Fibroblast of lung (primary cell): Measurements from ENCODE around the gene SLFN14. TPM values are rescaled to one million over a fixed set of nuclear protein-coding genes. Genes with fewer than 3 reads are reported as not detected.

Experiments used
- DNase-seq, 2 donors: peaks; one replicate each; pipeline versions ENCODE4 v3.0.0 to v3.0.0-alpha.2; 2010; ENCODE audit warnings: low read depth in 2 of 2
- H2AFZ ChIP-seq: 2 replicates; pipeline ENCODE4 v1.5.1; 2012; ENCODE audit warnings: low read length, control low read depth, inconsistent platforms
- H3K27ac ChIP-seq: 2 replicates; pipeline ENCODE4 v1.5.1; 2011; ENCODE audit warnings: low read length, control low read depth; ENCODE audit not compliant: insufficient read depth
- H3K27me3 ChIP-seq: 2 replicates; pipeline ENCODE4 v1.5.1; 2011; ENCODE audit warnings: mild to moderate bottlenecking, low read length; ENCODE audit not compliant: control insufficient read depth, insufficient read depth
- H3K36me3 ChIP-seq: 2 replicates; pipeline ENCODE4 v1.5.1; 2011; ENCODE audit warnings: low read length; ENCODE audit not compliant: control insufficient read depth, insufficient read depth
- H3K4me1 ChIP-seq: 2 replicates; pipeline ENCODE4 v1.5.1; 2011; ENCODE audit warnings: low read length; ENCODE audit not compliant: control insufficient read depth, insufficient read depth; ENCODE audit errors: extremely low read depth
- H3K4me2 ChIP-seq: 2 replicates; pipeline ENCODE4 v1.5.1; 2011; ENCODE audit warnings: low read length, control low read depth; ENCODE audit not compliant: insufficient read depth; ENCODE audit errors: extremely low read depth
- H3K4me3 ChIP-seq, 4 experiments: fragments of 200-600 bp in 1 of 4; sonication (generic) in 1 of 4; replicated peaks in 1 of 4; 2 replicates each; pipeline ENCODE4 v1.5.1; 2011 to 2016; ENCODE audit warnings: low read length in 4 of 4, low read depth in 3 of 4, mild to moderate bottlenecking in 3 of 4, control low read depth in 2 of 4, inconsistent platforms in 1 of 4, mixed read lengths in 1 of 4; ENCODE audit not compliant: insufficient read depth in 1 of 4; ENCODE audit errors: control extremely low read depth in 1 of 4
- H3K79me2 ChIP-seq: 2 replicates; pipeline ENCODE4 v1.5.1; 2012; ENCODE audit warnings: mild to moderate bottlenecking, low read length, inconsistent platforms; ENCODE audit not compliant: control insufficient read depth, insufficient read depth
- H3K9ac ChIP-seq: 2 replicates; pipeline ENCODE4 v1.5.1; 2011; ENCODE audit warnings: mild to moderate bottlenecking, low read length, control low read depth; ENCODE audit not compliant: insufficient read depth
- H3K9me3 ChIP-seq: 2 replicates; pipeline ENCODE4 v1.5.1; 2012; ENCODE audit warnings: low read depth, low read length; ENCODE audit not compliant: control insufficient read depth, insufficient read depth
- H4K20me1 ChIP-seq: 2 replicates; pipeline ENCODE4 v1.5.1; 2011; ENCODE audit warnings: low read length; ENCODE audit not compliant: control insufficient read depth, insufficient read depth; ENCODE audit errors: extremely low read depth
- EZH2 ChIP-seq: IDR thresholded peaks from 2 replicates; pipeline ENCODE4 v1.5.1; 2012; ENCODE audit warnings: low read length, control low read depth, mild to moderate bottlenecking; ENCODE audit errors: missing control alignments
- polyA plus RNA-seq, 2 donors: library from polyadenylated mRNA; depleted of rRNA in 1 of 2; stranded (reverse) in 1 of 2; unstranded in 1 of 2; fragments of >200 nt; gene quantifications; 2 replicates each; pipeline ENCODE4 v1.2.1, GENCODE V29; 2011 to 2012; ENCODE audit warnings: missing spikeins in 1 of 2
- total RNA-seq: library from RNA; depleted of rRNA; stranded (reverse); fragments of >200 nt; gene quantifications from 2 replicates; pipeline ENCODE4 v1.2.1, GENCODE V29; 2014
- TF ChIP-seq, protein P1 (sequence below), 2 donors: IDR thresholded peaks in 1 of 2; conservative IDR thresholded peaks in 1 of 2; 1 replicate in 1 of 2; 2 replicates in 1 of 2; pipeline ENCODE4 v1.5.1; 2011 to 2012; ENCODE audit warnings: low read length in 2 of 2, control low read depth in 1 of 2, inconsistent platforms in 1 of 2, low read depth in 1 of 2, mild to moderate bottlenecking in 1 of 2

Gene SLFN14
- total and polyA plus RNA-seq, 2 donors (not counting 1 experiment from before 2014, with no cell fraction given) = not detected

- TF ChIP-seq EZH2 = no peak
- TF ChIP-seq, protein P1, sequence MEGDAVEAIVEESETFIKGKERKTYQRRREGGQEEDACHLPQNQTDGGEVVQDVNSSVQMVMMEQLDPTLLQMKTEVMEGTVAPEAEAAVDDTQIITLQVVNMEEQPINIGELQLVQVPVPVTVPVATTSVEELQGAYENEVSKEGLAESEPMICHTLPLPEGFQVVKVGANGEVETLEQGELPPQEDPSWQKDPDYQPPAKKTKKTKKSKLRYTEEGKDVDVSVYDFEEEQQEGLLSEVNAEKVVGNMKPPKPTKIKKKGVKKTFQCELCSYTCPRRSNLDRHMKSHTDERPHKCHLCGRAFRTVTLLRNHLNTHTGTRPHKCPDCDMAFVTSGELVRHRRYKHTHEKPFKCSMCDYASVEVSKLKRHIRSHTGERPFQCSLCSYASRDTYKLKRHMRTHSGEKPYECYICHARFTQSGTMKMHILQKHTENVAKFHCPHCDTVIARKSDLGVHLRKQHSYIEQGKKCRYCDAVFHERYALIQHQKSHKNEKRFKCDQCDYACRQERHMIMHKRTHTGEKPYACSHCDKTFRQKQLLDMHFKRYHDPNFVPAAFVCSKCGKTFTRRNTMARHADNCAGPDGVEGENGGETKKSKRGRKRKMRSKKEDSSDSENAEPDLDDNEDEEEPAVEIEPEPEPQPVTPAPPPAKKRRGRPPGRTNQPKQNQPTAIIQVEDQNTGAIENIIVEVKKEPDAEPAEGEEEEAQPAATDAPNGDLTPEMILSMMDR (conservative IDR thresholded peaks at IDR 0.05 in 1 of 2, IDR thresholded peaks at IDR 0.05 in 1 of 2; ENCODE audit: low read depth in 1 of 2, low read length in 2 of 2) = no peak
- Histone ChIP-seq H3K4me1 (peaks cover 3% of the 10 kb centered on the region), H3K9ac (peak within 1 kb of the TSS; percentile 93), H3K27me3 (no peaks in the 10 kb centered on the region), H3K36me3 (no peaks in the 10 kb centered on the region), H3K27ac (peak within 1 kb of the TSS; percentile 99), H3K79me2 (peaks cover 48% of the 10 kb centered on the region), H2AFZ (peak within 1 kb of the TSS; percentile 93), H3K4me2 (peak within 1 kb of the TSS; percentile 86), H3K9me3 (no peaks in the 10 kb centered on the region), H3K4me3 (peak within 1 kb of the TSS; percentile 81 to 100 (median 95)), H4K20me1 (peaks cover 2% of the 10 kb centered on the region)
- peak; percentile 92 to 97 for DNase-seq
Observed at GRCh38 chr17:35587074-35587961, 26.7 kb upstream of the SLFN14 start, which contains the start of gene AP2B1. Gene AP2B1 (plus strand): TSS chr17:35587322. CDS start chr17:35594031, 6,709 bp downstream.

DNA sequence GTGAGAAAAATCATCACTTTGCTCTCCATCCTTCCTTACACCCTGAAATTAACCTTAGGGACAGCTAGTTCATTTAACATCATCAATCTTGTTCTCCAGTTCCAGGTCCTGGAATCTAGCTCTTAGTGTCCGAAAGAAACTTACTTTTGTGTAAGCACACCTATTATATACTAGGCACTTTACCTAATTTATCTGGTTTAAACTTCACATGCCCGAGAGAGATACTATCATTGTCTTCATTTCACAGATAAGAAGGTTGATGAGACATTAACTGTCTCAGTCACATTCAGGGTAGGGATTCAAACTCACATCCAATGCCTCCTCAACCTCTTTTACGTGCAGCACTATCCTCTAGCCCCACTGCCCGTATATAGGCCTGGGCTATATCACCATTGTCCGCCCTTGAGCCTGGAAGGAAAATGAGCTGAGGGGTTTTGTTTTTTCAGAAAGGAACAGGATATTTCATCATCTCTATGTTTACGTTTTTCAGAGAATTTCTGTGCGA, 26.0 kb upstream of the SLFN14 start:
- Histone ChIP-seq H3K4me3 (peak overlapping the region; percentile 81 to 100 (median 95)), H3K79me2 (peaks cover 42% of the 10 kb centered on the region), H3K9ac (peak overlapping the region; percentile 93), H3K4me2 (peak overlapping the region; percentile 75), H3K9me3 (no peaks in the 10 kb centered on the region), H2AFZ (peak overlapping the region; percentile 28), H3K27ac (peak overlapping the region; percentile 99), H3K27me3 (no peaks in the 10 kb centered on the region), H3K36me3 (no peaks in the 10 kb centered on the region), H3K4me1 (peaks cover 3% of the 10 kb centered on the region), H4K20me1 (peaks cover 2% of the 10 kb centered on the region)
- no peak for DNase-seq
- no peak for TF ChIP-seq EZH2
- TF ChIP-seq, protein P1 (conservative IDR thresholded peaks at IDR 0.05 in 1 of 2, IDR thresholded peaks at IDR 0.05 in 1 of 2; ENCODE audit: low read depth in 1 of 2, low read length in 2 of 2) = no peak

GRCh38 chr17:35584061-35584460, 23.4 kb upstream of the SLFN14 start:
- no peak for DNase-seq
- Histone ChIP-seq H2AFZ (no peak overlapping the region), H3K36me3 (no peaks in the 10 kb centered on the region), H3K9ac (no peak overlapping the region), H3K9me3 (no peaks in the 10 kb centered on the region), H4K20me1 (no peaks in the 10 kb centered on the region), H3K27me3 (no peaks in the 10 kb centered on the region), H3K4me2 (no peak overlapping the region), H3K79me2 (peaks cover 19% of the 10 kb centered on the region), H3K4me3 (no peak overlapping the region), H3K4me1 (peaks cover 3% of the 10 kb centered on the region), H3K27ac (no peak overlapping the region)
- TF ChIP-seq, protein P1 (conservative IDR thresholded peaks at IDR 0.05 in 1 of 2, IDR thresholded peaks at IDR 0.05 in 1 of 2; ENCODE audit: low read depth in 1 of 2, low read length in 2 of 2) = no peak
